ENCODE data around the gene TLX2. TPM values are rescaled to one million over a fixed set of nuclear protein-coding genes. Genes with fewer than 3 reads are reported as not detected.

Gene TLX2
- total RNA-seq, 8 experiments from 2014 or later, result 0.05 to 1.5 (median 0.73) TPM; not detected in 1

GRCh38 chr2:74507926-74508520 is 6.2 kb upstream of the TLX2 start:
- peak; percentile 9 to 58 (median 53) for ATAC-seq (replicated peaks in 6 of 8)
- in situ Hi-C loops (cut with MboI; ENCODE audit: low pct_unique_long_range_greater_than_20kb in 2 of 9, low sequenced_read_pairs in 9 of 9, unreplicated experiment in 9 of 9), result no loop called here
- H3K4me3 ChIP-seq, result peak overlapping the region; percentile 71 to 92 (median 81)
- H3K27ac ChIP-seq, result peak overlapping the region; percentile 99 to 100
- H3K4me1 ChIP-seq (replicated peaks in 1 of 2), result peaks cover 13 to 16% of the 10 kb centered on the region in 2 donors
- 0 to 100% (median 8%) methylated on average over 2 to 11 of the region's 38 CpGs; no CpG with 5 or more reads in 1 of the 10 experiments for WGBS, 10 experiments

- H3K4me3 ChIP-seq, result no peak overlapping the region
- peaks cover 12 to 13% of the 10 kb centered on the region in 2 donors for H3K4me1 ChIP-seq (replicated peaks in 1 of 2)
- 14 to 100% (median 72%) methylated on average over 1 to 4 of the region's 4 CpGs for WGBS, 10 experiments
- no peak for ATAC-seq (replicated peaks in 6 of 8)
- no peak overlapping the region for H3K27ac ChIP-seq
- in situ Hi-C loops (cut with MboI; ENCODE audit: low pct_unique_long_range_greater_than_20kb in 2 of 9, low sequenced_read_pairs in 9 of 9, unreplicated experiment in 9 of 9), result no loop called here
These were observed 4.0 kb upstream of the TLX2 start for GRCh38 chr2:74510272-74510671.

GRCh38 chr2:74511104-74511989 is 2.9 kb upstream of the TLX2 start:
- Histone ChIP-seq H3K4me1 (replicated peaks in 1 of 2) (peaks cover 7 to 8% of the 10 kb centered on the region in 2 donors), H3K4me3 (no peak overlapping the region), H3K27ac (no peak overlapping the region)
- in situ Hi-C loops (cut with MboI; ENCODE audit: low pct_unique_long_range_greater_than_20kb in 2 of 9, low sequenced_read_pairs in 9 of 9, unreplicated experiment in 9 of 9), result no loop called here
- WGBS, 10 experiments, result 27 to 80% (median 40%) methylated on average over 2 to 9 of the region's 11 CpGs; no CpG with 5 or more reads in 3 of the 10 experiments
- ATAC-seq (replicated peaks in 6 of 8), result no peak

- in situ Hi-C loops (cut with MboI; ENCODE audit: low pct_unique_long_range_greater_than_20kb in 2 of 9, low sequenced_read_pairs in 9 of 9, unreplicated experiment in 9 of 9), result no loop called here
- H3K4me3 ChIP-seq, result no peak overlapping the region
- H3K27ac ChIP-seq, result no peak overlapping the region
- WGBS, 10 experiments, result 0 to 33% (median 14%) methylated on average over 1 to 2 of the region's 36 CpGs; no CpG with 5 or more reads in 6 of the 10 experiments
- peak in 1 of 8 experiments; percentile 7 for ATAC-seq (replicated peaks in 6 of 8)
- peaks cover 3 to 4% of the 10 kb centered on the region in 2 donors for H3K4me1 ChIP-seq (replicated peaks in 1 of 2)
These were observed 1.3 kb upstream of the TLX2 start for GRCh38 chr2:74512744-74513604.

- WGBS, 10 experiments, result 1 to 20% (median 5%) methylated on average over 2 to 18 of the region's 52 CpGs; no CpG with 5 or more reads in 6 of the 10 experiments
- Histone ChIP-seq H3K4me1 (replicated peaks in 1 of 2) (peaks cover 0 to 3% of the 10 kb centered on the region in 2 donors), H3K27ac (no peak overlapping the region), H3K4me3 (no peak overlapping the region)
- ATAC-seq (replicated peaks in 6 of 8), result peak; percentile 15 to 68 (median 40)
- in situ Hi-C loops (cut with MboI; ENCODE audit: low pct_unique_long_range_greater_than_20kb in 2 of 9, low sequenced_read_pairs in 9 of 9, unreplicated experiment in 9 of 9), result no loop called here
These were observed 464 bp upstream of the TLX2 start for GRCh38 chr2:74513605-74514367.

GRCh38 chr2:74515271-74515980 is 1.2 kb downstream of the TLX2 start:
- Histone ChIP-seq H3K4me1 (replicated peaks in 1 of 2) (peaks cover 0 to 3% of the 10 kb centered on the region in 2 donors), H3K4me3 (peak overlapping the region in 2 of 5 donors; percentile 25 to 35), H3K27ac (no peak overlapping the region)
- no peak for ATAC-seq (replicated peaks in 6 of 8)
- WGBS, 10 experiments, result 12 to 33% (median 21%) methylated on average over 3 to 13 of the region's 60 CpGs; no CpG with 5 or more reads in 7 of the 10 experiments
- in situ Hi-C loops (cut with MboI; ENCODE audit: low pct_unique_long_range_greater_than_20kb in 2 of 9, low sequenced_read_pairs in 9 of 9, unreplicated experiment in 9 of 9), result no loop called here

GRCh38 chr2:74515981-74516633 is 1.9 kb downstream of the TLX2 start:
- ATAC-seq (replicated peaks in 6 of 8), result peak; percentile 31 to 96 (median 83)

GRCh38 chr2:74516650-74517049 is 2.4 kb downstream of the TLX2 start:
- 58 to 100% (median 68%) methylated on average over 1 to 9 of the region's 13 CpGs; no CpG with 5 or more reads in 3 of the 10 experiments for whole genome bisulfite sequencing, 10 experiments
- peak overlapping the region in 3 of 5 donors; percentile 20 to 35 (median 24) for H3K4me3 ChIP-seq
- in situ Hi-C loops (cut with MboI; ENCODE audit: low pct_unique_long_range_greater_than_20kb in 2 of 9, low sequenced_read_pairs in 9 of 9, unreplicated experiment in 9 of 9), result no loop called here
- H3K4me1 ChIP-seq (replicated peaks in 1 of 2), result peaks cover 0 to 3% of the 10 kb centered on the region in 2 donors
- no peak for ATAC-seq (replicated peaks in 6 of 8)
- no peak overlapping the region for H3K27ac ChIP-seq

More at GRCh38 chr2:74515981-74516633, 1.9 kb downstream of the TLX2 start:
- Histone ChIP-seq H3K4me1 (replicated peaks in 1 of 2) (peaks cover 0 to 3% of the 10 kb centered on the region in 2 donors), H3K4me3 (peak overlapping the region; percentile 9 to 35 (median 24)), H3K27ac (no peak overlapping the region)
- WGBS, 10 experiments, result 4 to 20% (median 15%) methylated on average over 1 to 27 of the region's 72 CpGs; no CpG with 5 or more reads in 7 of the 10 experiments
- in situ Hi-C loops (cut with MboI; ENCODE audit: low pct_unique_long_range_greater_than_20kb in 2 of 9, low sequenced_read_pairs in 9 of 9, unreplicated experiment in 9 of 9), result no loop called here

- Histone ChIP-seq H3K27ac (no peak overlapping the region), H3K4me3 (no peak overlapping the region), H3K4me1 (replicated peaks in 1 of 2) (no peaks in the 10 kb centered on the region)
- in situ Hi-C loops (cut with MboI; ENCODE audit: low pct_unique_long_range_greater_than_20kb in 2 of 9, low sequenced_read_pairs in 9 of 9, unreplicated experiment in 9 of 9), result no loop called here
- WGBS, 10 experiments, result 20 to 90% (median 44%) methylated on average over 1 to 3 of the region's 3 CpGs; no CpG with 5 or more reads in 3 of the 10 experiments
- no peak for ATAC-seq (replicated peaks in 6 of 8)
These were observed 8.3 kb downstream of the TLX2 start for GRCh38 chr2:74522516-74522915.

- Histone ChIP-seq H3K4me1 (replicated peaks in 1 of 2) (peaks cover 5 to 6% of the 10 kb centered on the region in 2 donors), H3K4me3 (no peak overlapping the region), H3K27ac (no peak overlapping the region)
- WGBS, 10 experiments, result 17 to 100% (median 80%) methylated on average over 1 to 6 of the region's 9 CpGs; no CpG with 5 or more reads in 5 of the 10 experiments
- no peak for ATAC-seq (replicated peaks in 6 of 8)
- in situ Hi-C loops (cut with MboI; ENCODE audit: low pct_unique_long_range_greater_than_20kb in 2 of 9, low sequenced_read_pairs in 9 of 9, unreplicated experiment in 9 of 9), result no loop called here
These were observed 9.8 kb downstream of the TLX2 start for GRCh38 chr2:74524005-74524404.
